ENCODE data around the gene SCMH1. TPM values are rescaled to one million over a fixed set of nuclear protein-coding genes. Genes with fewer than 3 reads are reported as not detected.

The SCMH1 gene
- total RNA-seq, 1 donor from 2014 or later: 18.4 TPM

- H2AFZ ChIP-seq (ENCODE audit: low read depth, low read length): no peak overlapping the region
- peaks cover 47% of the 10 kb centered on the region for H3K4me1 Mint-ChIP-seq (ENCODE audit: low read depth, unreplicated experiment)
- H3K9me3 Mint-ChIP-seq (ENCODE audit: unreplicated experiment): no peaks in the 10 kb centered on the region
- peaks cover 82% of the 10 kb centered on the region for H4K20me1 ChIP-seq (ENCODE audit: insufficient read depth, low read length)
- H3K4me3 ChIP-seq (ENCODE audit: insufficient read depth, low read depth, low read length): no peak overlapping the region
- H3K9me3 ChIP-seq (ENCODE audit: insufficient read depth, low read depth, low read length): no peaks in the 10 kb centered on the region
- H3K79me2 ChIP-seq (ENCODE audit: insufficient read depth, low read length): peaks cover 78% of the 10 kb centered on the region
- H3K36me3 Mint-ChIP-seq (ENCODE audit: low read depth, unreplicated experiment): peaks cover 43% of the 10 kb centered on the region
- H3K27ac ChIP-seq (ENCODE audit: low read depth, low read length): no peak overlapping the region
- no peak overlapping the region for H3K4me2 ChIP-seq (ENCODE audit: low read length)
- DNase-seq (ENCODE audit: low read depth) (no peak), FAIRE-seq (no peak)
- peaks cover 68% of the 10 kb centered on the region for H3K36me3 ChIP-seq (ENCODE audit: insufficient read depth, low read length)
- H3K9ac ChIP-seq (ENCODE audit: low read length): no peak overlapping the region
- peak overlapping the region; percentile 30 for H3K4me3 Mint-ChIP-seq (ENCODE audit: unreplicated experiment)
- peaks cover 41% of the 10 kb centered on the region for H3K4me1 ChIP-seq (ENCODE audit: insufficient read depth, low read length)
- H3K27ac Mint-ChIP-seq (ENCODE audit: unreplicated experiment): no peak overlapping the region
- H3K27me3 ChIP-seq (ENCODE audit: insufficient read depth, low read length): no peaks in the 10 kb centered on the region
- TF ChIP-seq CTCF (IDR thresholded peaks at IDR 0.05; ENCODE audit: insufficient read depth, low read depth, low read length) (no peak), EZH2 (IDR thresholded peaks at IDR 0.05; ENCODE audit: insufficient read depth, low read length) (no peak)
- H3K27me3 Mint-ChIP-seq (ENCODE audit: low read depth, unreplicated experiment): no peaks in the 10 kb centered on the region
These were observed 256.2 kb downstream of the SCMH1 start for GRCh38 chr1:40985875-40986274.

DNA sequence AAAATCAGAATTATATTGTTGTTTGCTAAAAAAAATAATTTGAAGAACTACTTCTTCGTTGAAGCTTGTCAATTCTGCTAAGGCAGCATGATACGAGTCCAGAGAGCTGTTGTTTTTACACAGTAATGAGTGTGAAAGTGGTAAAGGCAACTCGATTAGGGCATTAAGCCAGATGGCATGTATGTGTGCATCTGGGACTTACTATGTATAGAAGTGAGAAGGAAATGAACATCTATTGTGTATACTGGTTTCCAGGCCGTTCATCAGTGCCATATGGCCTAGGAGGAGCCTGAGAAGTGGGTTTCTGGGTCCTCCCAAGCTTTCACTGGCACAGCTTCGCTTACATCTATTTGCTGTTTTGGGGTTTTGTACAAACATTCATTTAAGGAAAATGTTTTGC lies 256.9 kb downstream of the SCMH1 start:
- DNase-seq (ENCODE audit: low read depth) (no peak), FAIRE-seq (no peak)
- peaks cover 43% of the 10 kb centered on the region for H3K36me3 Mint-ChIP-seq (ENCODE audit: low read depth, unreplicated experiment)
- no peak overlapping the region for H3K4me2 ChIP-seq (ENCODE audit: low read length)
- H3K4me1 Mint-ChIP-seq (ENCODE audit: low read depth, unreplicated experiment): peaks cover 48% of the 10 kb centered on the region
- no peak overlapping the region for H3K27ac Mint-ChIP-seq (ENCODE audit: unreplicated experiment)
- peaks cover 61% of the 10 kb centered on the region for H3K36me3 ChIP-seq (ENCODE audit: insufficient read depth, low read length)
- peaks cover 45% of the 10 kb centered on the region for H3K4me1 ChIP-seq (ENCODE audit: insufficient read depth, low read length)
- H3K9ac ChIP-seq (ENCODE audit: low read length): no peak overlapping the region
- H2AFZ ChIP-seq (ENCODE audit: low read depth, low read length): no peak overlapping the region
- no peak for TF ChIP-seq EZH2 (IDR thresholded peaks at IDR 0.05; ENCODE audit: insufficient read depth, low read length)
- TF ChIP-seq CTCF (IDR thresholded peaks at IDR 0.05; ENCODE audit: insufficient read depth, low read depth, low read length): no peak
- H3K4me3 Mint-ChIP-seq (ENCODE audit: unreplicated experiment): no peak overlapping the region
- H3K27ac ChIP-seq (ENCODE audit: low read depth, low read length): no peak overlapping the region
- H3K27me3 ChIP-seq (ENCODE audit: insufficient read depth, low read length): no peaks in the 10 kb centered on the region
- peaks cover 86% of the 10 kb centered on the region for H3K79me2 ChIP-seq (ENCODE audit: insufficient read depth, low read length)
- no peaks in the 10 kb centered on the region for H3K9me3 Mint-ChIP-seq (ENCODE audit: unreplicated experiment)
- H3K9me3 ChIP-seq (ENCODE audit: insufficient read depth, low read depth, low read length): no peaks in the 10 kb centered on the region
- no peaks in the 10 kb centered on the region for H3K27me3 Mint-ChIP-seq (ENCODE audit: low read depth, unreplicated experiment)
- peaks cover 85% of the 10 kb centered on the region for H4K20me1 ChIP-seq (ENCODE audit: insufficient read depth, low read length)
- no peak overlapping the region for H3K4me3 ChIP-seq (ENCODE audit: insufficient read depth, low read depth, low read length)

- no peak overlapping the region for H3K4me3 ChIP-seq (ENCODE audit: insufficient read depth, low read depth, low read length)
- no peaks in the 10 kb centered on the region for H3K9me3 Mint-ChIP-seq (ENCODE audit: unreplicated experiment)
- peaks cover 85% of the 10 kb centered on the region for H3K79me2 ChIP-seq (ENCODE audit: insufficient read depth, low read length)
- H3K4me1 Mint-ChIP-seq (ENCODE audit: low read depth, unreplicated experiment): peaks cover 48% of the 10 kb centered on the region
- peak overlapping the region; percentile 51 for H3K4me2 ChIP-seq (ENCODE audit: low read length)
- H4K20me1 ChIP-seq (ENCODE audit: insufficient read depth, low read length): peaks cover 85% of the 10 kb centered on the region
- no peak overlapping the region for H3K9ac ChIP-seq (ENCODE audit: low read length)
- FAIRE-seq (no peak), DNase-seq (ENCODE audit: low read depth) (no peak)
- H3K9me3 ChIP-seq (ENCODE audit: insufficient read depth, low read depth, low read length): no peaks in the 10 kb centered on the region
- peaks cover 55% of the 10 kb centered on the region for H3K36me3 ChIP-seq (ENCODE audit: insufficient read depth, low read length)
- no peak overlapping the region for H3K27ac Mint-ChIP-seq (ENCODE audit: unreplicated experiment)
- H3K27ac ChIP-seq (ENCODE audit: low read depth, low read length): peak overlapping the region; percentile 8
- no peak for TF ChIP-seq CTCF (IDR thresholded peaks at IDR 0.05; ENCODE audit: insufficient read depth, low read depth, low read length)
- no peak for TF ChIP-seq EZH2 (IDR thresholded peaks at IDR 0.05; ENCODE audit: insufficient read depth, low read length)
- peaks cover 38% of the 10 kb centered on the region for H3K36me3 Mint-ChIP-seq (ENCODE audit: low read depth, unreplicated experiment)
- H2AFZ ChIP-seq (ENCODE audit: low read depth, low read length): no peak overlapping the region
- H3K27me3 Mint-ChIP-seq (ENCODE audit: low read depth, unreplicated experiment): no peaks in the 10 kb centered on the region
- H3K4me1 ChIP-seq (ENCODE audit: insufficient read depth, low read length): peaks cover 45% of the 10 kb centered on the region
- H3K27me3 ChIP-seq (ENCODE audit: insufficient read depth, low read length): no peaks in the 10 kb centered on the region
- peak overlapping the region; percentile 18 for H3K4me3 Mint-ChIP-seq (ENCODE audit: unreplicated experiment)
These were observed 257.6 kb downstream of the SCMH1 start for GRCh38 chr1:40984531-40984930.
